Ishikawa (cell line): ENCODE results near the gene FLYWCH1.

ENCODE experiments used
- CEBPB ChIP-seq: IDR thresholded peaks from 2 replicates; pipeline ENCODE4 v1.6.1; 2012
- CREB1 ChIP-seq: IDR thresholded peaks from 2 replicates; pipeline ENCODE4 v1.6.1; 2012; ENCODE audit warnings: low read depth
- EGR1 ChIP-seq: IDR thresholded peaks from 2 replicates; pipeline ENCODE4 v1.6.1; 2012
- EP300 ChIP-seq: IDR thresholded peaks from 2 replicates; pipeline ENCODE4 v1.6.1; 2012; ENCODE audit warnings: borderline replicate concordance
- FOXM1 ChIP-seq: IDR thresholded peaks from 2 replicates; pipeline ENCODE4 v1.6.1; 2012; ENCODE audit warnings: low read depth, borderline replicate concordance
- NFIC ChIP-seq: IDR thresholded peaks from 2 replicates; pipeline ENCODE4 v1.6.1; 2012
- RAD21 ChIP-seq: IDR thresholded peaks from 2 replicates; pipeline ENCODE4 v1.6.1; 2012; ENCODE audit warnings: low read depth
- TAF1 ChIP-seq: IDR thresholded peaks from 2 replicates; pipeline ENCODE4 v1.6.1; 2012; ENCODE audit warnings: low read depth, mild to moderate bottlenecking
- TCF12 ChIP-seq: IDR thresholded peaks from 2 replicates; pipeline ENCODE4 v1.6.1; 2012; ENCODE audit warnings: low read depth
- TEAD4 ChIP-seq: IDR thresholded peaks from 2 replicates; pipeline ENCODE4 v1.6.1; 2012
- YY1 ChIP-seq: IDR thresholded peaks from 2 replicates; pipeline ENCODE4 v1.6.1; 2012; ENCODE audit warnings: low read depth
- ZBTB7A ChIP-seq: IDR thresholded peaks from 2 replicates; pipeline ENCODE4 v1.6.1; 2012; ENCODE audit warnings: low read depth
- TF ChIP-seq, protein P1 (sequence below): IDR thresholded peaks from 2 replicates; pipeline ENCODE4 v1.6.1; 2012
- TF ChIP-seq, protein P2 (sequence below): IDR thresholded peaks from 2 replicates; pipeline ENCODE4 v1.6.1; 2012; ENCODE audit warnings: low read depth, mild to moderate bottlenecking
- TF ChIP-seq, protein P3 (sequence below): IDR thresholded peaks from 2 replicates; pipeline ENCODE4 v1.6.1; 2012

The FLYWCH1 gene

DNA sequence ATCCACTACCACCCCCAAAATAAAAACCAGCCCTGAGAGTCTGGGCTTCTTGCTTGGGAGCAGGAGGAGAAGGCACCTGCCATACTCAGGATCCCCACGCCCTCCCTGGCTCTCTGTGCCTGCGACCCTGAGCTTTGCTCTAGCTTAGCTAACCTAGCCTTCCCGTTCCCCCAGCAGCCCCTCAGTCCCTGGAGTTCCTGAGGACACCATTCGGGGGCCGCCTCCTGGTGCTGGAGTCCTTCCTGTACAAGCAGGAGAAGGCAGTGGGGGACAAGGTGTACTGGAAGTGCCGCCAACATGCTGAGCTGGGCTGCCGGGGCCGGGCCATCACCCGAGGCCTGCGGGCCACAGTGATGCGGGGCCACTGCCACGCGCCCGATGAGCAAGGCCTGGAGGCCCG, 18.5 kb downstream of the FLYWCH1 start:
- no peak for TF ChIP-seq NFIC
- TF ChIP-seq EP300: no peak
- TF ChIP-seq FOXM1: no peak
- TF ChIP-seq EGR1: no peak
- TF ChIP-seq, protein P1, sequence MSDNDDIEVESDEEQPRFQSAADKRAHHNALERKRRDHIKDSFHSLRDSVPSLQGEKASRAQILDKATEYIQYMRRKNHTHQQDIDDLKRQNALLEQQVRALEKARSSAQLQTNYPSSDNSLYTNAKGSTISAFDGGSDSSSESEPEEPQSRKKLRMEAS: no peak

DNA sequence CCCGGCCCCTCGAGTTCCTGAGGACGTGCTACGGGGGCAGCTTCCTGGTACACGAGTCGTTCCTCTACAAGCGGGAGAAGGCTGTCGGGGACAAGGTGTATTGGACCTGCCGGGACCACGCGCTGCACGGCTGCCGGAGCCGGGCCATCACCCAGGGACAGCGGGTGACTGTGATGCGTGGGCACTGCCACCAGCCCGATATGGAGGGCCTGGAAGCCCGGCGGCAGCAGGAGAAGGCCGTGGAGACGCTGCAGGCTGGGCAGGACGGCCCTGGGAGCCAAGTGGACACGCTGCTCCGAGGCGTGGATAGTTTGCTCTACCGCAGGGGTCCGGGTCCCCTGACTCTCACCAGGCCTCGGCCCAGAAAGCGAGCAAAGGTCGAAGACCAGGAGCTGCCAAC, 21.4 kb downstream of the FLYWCH1 start:
- TF ChIP-seq TEAD4: no peak
- TF ChIP-seq NFIC: no peak
- no peak for TF ChIP-seq EGR1
- TF ChIP-seq CEBPB: no peak
- TF ChIP-seq TAF1: no peak
- TF ChIP-seq ZBTB7A: no peak

DNA sequence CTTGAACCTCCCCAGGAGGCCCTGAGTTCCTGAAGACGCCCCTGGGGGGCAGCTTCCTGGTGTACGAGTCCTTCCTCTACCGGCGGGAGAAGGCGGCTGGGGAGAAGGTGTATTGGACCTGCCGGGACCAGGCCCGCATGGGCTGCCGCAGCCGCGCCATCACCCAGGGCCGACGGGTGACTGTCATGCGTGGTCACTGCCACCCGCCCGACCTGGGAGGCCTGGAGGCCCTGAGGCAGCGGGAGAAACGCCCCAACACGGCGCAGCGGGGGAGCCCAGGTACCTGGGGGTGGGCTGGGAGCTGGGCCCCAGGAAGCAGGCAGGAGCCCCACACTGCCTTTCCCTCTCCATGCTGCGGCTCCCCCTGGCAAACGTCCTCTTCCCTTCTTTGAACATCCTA, 22.0 kb downstream of the FLYWCH1 start:
- no peak for TF ChIP-seq FOXM1
- TF ChIP-seq RAD21: no peak
- no peak for TF ChIP-seq TCF12
- TF ChIP-seq, protein P1: no peak

DNA sequence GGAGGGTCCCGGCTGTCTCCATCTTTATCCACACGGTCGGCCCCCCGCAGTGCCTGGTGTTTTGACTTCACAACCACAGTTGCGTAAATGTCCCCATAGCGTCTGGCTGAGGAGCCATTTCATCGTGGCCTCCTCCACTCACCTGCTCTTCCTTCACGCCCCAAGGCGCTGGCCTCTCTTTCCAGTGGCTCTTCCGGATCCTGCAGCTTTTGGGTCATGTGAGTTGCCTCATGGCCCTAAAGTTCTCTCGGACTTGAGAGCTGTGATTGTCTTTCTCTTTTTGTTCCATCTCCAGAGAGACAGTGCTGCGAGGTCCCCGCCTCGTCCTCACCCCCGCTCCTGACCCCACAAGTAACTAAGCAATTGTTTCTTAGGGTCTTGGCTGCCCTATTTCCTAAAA, 22.7 kb downstream of the FLYWCH1 start:
- no peak for TF ChIP-seq EP300

DNA sequence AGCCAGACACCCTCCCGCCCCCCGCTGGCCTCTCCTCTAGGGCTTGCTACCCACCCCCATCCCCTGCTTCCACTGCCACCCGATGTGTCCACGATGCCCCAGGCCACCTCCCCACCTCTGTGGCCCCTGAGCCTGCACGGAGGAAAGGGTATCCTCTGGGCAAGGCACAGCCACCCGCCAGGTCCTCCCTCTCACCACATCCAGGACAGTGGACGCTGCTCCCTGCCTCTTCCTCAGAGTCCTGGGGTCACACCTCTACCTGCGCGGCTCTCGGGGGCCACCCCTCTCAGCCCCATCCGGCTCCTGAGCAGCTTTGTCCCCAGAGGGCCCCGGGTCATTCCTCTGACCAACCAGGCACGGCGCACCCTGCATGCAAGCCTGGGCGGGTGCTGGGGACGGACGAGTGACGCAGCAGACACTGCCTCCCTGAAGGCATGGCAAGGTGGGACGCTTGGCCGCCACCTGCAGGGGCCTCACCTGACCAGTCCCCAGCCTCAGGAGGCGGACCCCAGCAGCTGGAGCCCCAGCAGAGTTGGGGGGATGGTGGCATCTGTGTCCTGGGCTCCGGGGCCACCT, 24.8 kb downstream of the FLYWCH1 start:
- TF ChIP-seq, protein P2, sequence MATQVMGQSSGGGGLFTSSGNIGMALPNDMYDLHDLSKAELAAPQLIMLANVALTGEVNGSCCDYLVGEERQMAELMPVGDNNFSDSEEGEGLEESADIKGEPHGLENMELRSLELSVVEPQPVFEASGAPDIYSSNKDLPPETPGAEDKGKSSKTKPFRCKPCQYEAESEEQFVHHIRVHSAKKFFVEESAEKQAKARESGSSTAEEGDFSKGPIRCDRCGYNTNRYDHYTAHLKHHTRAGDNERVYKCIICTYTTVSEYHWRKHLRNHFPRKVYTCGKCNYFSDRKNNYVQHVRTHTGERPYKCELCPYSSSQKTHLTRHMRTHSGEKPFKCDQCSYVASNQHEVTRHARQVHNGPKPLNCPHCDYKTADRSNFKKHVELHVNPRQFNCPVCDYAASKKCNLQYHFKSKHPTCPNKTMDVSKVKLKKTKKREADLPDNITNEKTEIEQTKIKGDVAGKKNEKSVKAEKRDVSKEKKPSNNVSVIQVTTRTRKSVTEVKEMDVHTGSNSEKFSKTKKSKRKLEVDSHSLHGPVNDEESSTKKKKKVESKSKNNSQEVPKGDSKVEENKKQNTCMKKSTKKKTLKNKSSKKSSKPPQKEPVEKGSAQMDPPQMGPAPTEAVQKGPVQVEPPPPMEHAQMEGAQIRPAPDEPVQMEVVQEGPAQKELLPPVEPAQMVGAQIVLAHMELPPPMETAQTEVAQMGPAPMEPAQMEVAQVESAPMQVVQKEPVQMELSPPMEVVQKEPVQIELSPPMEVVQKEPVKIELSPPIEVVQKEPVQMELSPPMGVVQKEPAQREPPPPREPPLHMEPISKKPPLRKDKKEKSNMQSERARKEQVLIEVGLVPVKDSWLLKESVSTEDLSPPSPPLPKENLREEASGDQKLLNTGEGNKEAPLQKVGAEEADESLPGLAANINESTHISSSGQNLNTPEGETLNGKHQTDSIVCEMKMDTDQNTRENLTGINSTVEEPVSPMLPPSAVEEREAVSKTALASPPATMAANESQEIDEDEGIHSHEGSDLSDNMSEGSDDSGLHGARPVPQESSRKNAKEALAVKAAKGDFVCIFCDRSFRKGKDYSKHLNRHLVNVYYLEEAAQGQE: no peak
- TF ChIP-seq ZBTB7A (no peak), TAF1 (no peak), FOXM1 (no peak), TCF12 (no peak), TEAD4 (no peak), YY1 (no peak), EGR1 (no peak), CREB1 (no peak), RAD21 (no peak), NFIC (no peak), CEBPB (no peak), EP300 (no peak)
- TF ChIP-seq, protein P3, sequence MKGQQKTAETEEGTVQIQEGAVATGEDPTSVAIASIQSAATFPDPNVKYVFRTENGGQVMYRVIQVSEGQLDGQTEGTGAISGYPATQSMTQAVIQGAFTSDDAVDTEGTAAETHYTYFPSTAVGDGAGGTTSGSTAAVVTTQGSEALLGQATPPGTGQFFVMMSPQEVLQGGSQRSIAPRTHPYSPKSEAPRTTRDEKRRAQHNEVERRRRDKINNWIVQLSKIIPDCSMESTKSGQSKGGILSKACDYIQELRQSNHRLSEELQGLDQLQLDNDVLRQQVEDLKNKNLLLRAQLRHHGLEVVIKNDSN: no peak
- TF ChIP-seq, protein P1: no peak

DNA sequence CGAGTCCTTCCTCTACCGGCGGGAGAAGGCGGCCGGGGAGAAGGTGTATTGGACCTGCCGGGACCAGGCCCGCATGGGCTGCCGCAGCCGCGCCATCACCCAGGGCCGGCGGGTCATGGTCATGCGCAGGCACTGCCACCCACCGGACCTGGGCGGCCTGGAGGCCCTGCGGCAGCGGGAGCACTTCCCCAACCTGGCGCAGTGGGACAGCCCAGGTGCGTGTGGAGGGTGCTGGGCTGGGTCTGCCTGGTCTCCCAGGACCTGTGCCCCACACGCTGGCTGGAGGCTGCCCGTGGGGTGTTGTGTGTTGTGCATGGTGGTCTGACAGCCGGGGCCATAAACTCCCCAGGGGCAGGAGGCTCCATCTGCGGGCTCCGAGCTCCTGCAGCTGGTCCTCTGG, 25.4 kb downstream of the FLYWCH1 start:
- no peak for TF ChIP-seq FOXM1
- TF ChIP-seq RAD21: no peak
- no peak for TF ChIP-seq TAF1
- TF ChIP-seq, protein P2: no peak
- TF ChIP-seq EGR1: no peak
- no peak for TF ChIP-seq ZBTB7A
- TF ChIP-seq YY1: no peak
- no peak for TF ChIP-seq EP300

DNA sequence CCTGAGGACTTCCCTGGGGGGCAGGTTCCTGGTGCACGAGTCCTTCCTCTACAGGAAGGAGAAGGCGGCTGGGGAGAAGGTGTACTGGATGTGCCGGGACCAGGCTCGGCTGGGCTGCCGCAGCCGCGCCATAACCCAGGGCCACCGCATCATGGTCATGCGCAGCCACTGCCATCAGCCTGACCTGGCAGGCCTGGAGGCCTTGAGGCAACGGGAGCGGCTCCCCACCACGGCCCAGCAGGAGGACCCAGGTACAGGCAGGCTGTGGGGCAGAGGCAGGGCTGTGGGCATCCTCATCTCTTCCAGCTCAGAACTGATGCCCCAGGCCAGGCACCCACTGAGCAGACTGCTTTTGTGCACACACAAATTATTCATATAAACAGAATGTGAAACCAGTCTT, 26.5 kb downstream of the FLYWCH1 start:
- TF ChIP-seq ZBTB7A: no peak
- TF ChIP-seq, protein P1: no peak
- TF ChIP-seq FOXM1: no peak
- no peak for TF ChIP-seq TAF1
- no peak for TF ChIP-seq TEAD4
- no peak for TF ChIP-seq YY1
- no peak for TF ChIP-seq CEBPB
- TF ChIP-seq, protein P3: no peak
- no peak for TF ChIP-seq EP300
- TF ChIP-seq EGR1: no peak
